ENCODE data around the gene RPL10L. TPM values are rescaled to one million over a fixed set of nuclear protein-coding genes. Genes with fewer than 3 reads are reported as not detected.

RPL10L gene
- not detected in 2 replicates for polyA plus RNA-seq (2011; rRNA removed)
- not detected in 2 replicates for polyA plus RNA-seq (2012; cell fraction: cytosol; rRNA removed)
- not detected in 2 replicates for polyA plus RNA-seq (2012; cell fraction: nucleus; rRNA removed)
- polyA plus RNA-seq (2017; fragmentation: RNase III; extraction: RNeasy Plus Mini Kit Qiagen cat#74134 plus additional on column Dnase treatment), result not detected in 3 replicates
- not detected in 2 replicates for polyA minus RNA-seq (2011; rRNA and poly(A)+ RNA removed)

DNA sequence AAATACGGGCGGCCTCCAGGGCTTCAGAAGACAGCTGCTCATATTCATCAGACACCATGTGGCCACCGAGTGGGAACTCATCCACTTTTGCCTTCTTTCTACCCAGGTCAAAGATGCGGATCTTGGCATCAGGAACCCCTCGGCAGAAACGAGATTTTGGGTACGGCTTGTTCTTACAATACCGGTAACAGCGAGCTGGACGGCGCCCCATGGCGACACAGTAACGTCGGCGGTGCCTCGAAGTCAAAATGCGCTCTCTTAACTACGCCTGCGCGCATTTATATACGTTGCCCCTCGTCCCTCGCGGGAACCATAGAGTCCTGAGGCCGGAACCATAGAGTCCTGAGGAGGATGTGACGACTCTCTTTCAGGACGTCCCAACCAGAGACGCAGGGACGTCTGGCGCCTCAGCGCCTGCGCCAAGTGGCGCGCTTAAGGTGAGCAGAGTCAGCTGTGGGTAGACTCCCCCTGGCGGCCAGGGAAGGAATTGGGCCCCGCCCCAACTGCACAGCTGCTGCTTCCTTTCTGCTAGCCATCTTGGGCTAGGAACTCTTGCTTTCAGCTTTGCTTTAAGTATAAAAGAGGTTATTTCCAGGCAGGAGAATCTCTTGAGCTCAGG, at the start of gene RPL10L:
Gene RPL10L, minus strand, starts transcription at position 256 of the 619 bp plus-strand sequence. Its CDS starts 45 bp downstream, at position 211.
- DNase-seq (ENCODE audit: low read depth in 1 of 2, low spot score in 1 of 2), result peak in 1 of 2 experiments; percentile 23
- 76% methylated on average over 36 of the region's 36 CpGs for WGBS (ENCODE audit: missing lambda C conversion rate)
- Histone ChIP-seq H3K4me1 (no peaks in the 10 kb centered on the region), H3K4me2 (no peak within 1 kb of the TSS), H3K9me3 (no peaks in the 10 kb centered on the region), H3K27ac (no peak within 1 kb of the TSS), H3K4me3 (no peak within 1 kb of the TSS)
- no peak for FAIRE-seq
- ATAC-seq, result peak in 1 of 2 experiments; percentile 60; a peak in 2 of 6 replicates
- no peak for TF ChIP-seq RCOR1 (IDR thresholded peaks at IDR 0.05; ENCODE audit: low read depth, low read length)
- TF ChIP-seq SREBF2 (IDR thresholded peaks at IDR 0.05), result no peak
- no peak for TF ChIP-seq POLR2AphosphoS2 (conservative IDR thresholded peaks at IDR 0.05; ENCODE audit: low read length)
- TF ChIP-seq RAD21 (conservative IDR thresholded peaks at IDR 0.05 in 1 of 2, IDR thresholded peaks at IDR 0.05 in 1 of 2), result 0 out of 5 replicates have a peak, but pooled peaks of 1 of the 2 experiments have one; percentile 12
- ChIA-PET CTCF (no interaction called here), POLR2A (no interaction called here)

DNA sequence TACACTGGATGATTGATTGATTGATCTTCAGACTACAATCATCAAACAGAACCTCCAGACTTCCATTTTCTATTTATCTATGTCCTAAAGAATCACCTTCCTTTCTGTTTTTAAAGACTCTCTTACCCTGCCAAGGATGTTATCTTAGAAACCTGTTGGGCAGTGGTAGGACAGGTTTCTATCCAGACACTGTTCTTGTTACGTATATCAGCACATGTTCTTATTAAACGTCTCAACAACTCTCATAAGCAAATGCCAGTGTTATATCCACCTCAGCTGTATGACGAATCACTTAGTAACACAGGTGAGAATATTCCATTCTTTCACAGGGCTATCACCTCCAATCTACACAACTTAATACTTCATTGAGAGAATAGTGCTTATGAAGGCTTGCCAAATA, 40.2 kb upstream of the RPL10L start:
- Histone ChIP-seq H3K4me2 (no peak overlapping the region), H3K27ac (no peak overlapping the region), H3K4me1 (no peaks in the 10 kb centered on the region), H3K9me3 (no peaks in the 10 kb centered on the region), H3K4me3 (no peak overlapping the region)
- ChIA-PET POLR2A (no interaction called here), CTCF (no interaction called here)
- ATAC-seq, result no peak
- no peak for TF ChIP-seq NR3C1 (IDR thresholded peaks at IDR 0.05)
- TF ChIP-seq CEBPB (IDR thresholded peaks at IDR 0.05), result no peak
- no peak for TF ChIP-seq CBX2 (IDR thresholded peaks at IDR 0.05; ENCODE audit: borderline replicate concordance, low read depth)
- no peak for TF ChIP-seq HDAC2 (IDR thresholded peaks at IDR 0.05)
- no peak for TF ChIP-seq EHF (CRISPR knock-in tag; IDR thresholded peaks at IDR 0.05)
- FAIRE-seq, result no peak
- no peak for DNase-seq (ENCODE audit: low read depth in 1 of 2, low spot score in 1 of 2)
- WGBS (ENCODE audit: missing lambda C conversion rate), result 23% methylated on average over 3 of the region's 3 CpGs

DNA sequence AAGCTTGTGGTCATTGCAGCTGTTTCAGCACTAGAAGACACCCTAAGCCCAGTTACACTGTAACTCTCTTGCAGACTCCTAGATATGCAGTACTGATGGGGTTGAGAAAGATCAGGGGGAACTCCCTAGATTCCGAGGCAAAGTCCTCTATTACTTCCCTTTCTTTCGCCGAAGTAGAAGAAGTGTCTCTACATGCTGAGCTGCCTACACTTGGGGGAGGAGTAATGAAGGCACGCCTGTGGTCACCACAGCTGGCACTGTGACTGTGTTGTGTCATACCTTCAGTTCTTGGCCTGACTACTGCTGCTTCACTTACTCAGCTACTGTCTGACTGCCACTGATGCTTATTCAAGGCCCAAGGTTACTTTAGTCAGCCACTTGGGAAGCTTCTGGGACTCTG, 35.1 kb upstream of the RPL10L start:
- ATAC-seq (no peak), DNase-seq (ENCODE audit: low read depth in 1 of 2, low spot score in 1 of 2) (no peak), FAIRE-seq (no peak)
- WGBS (ENCODE audit: missing lambda C conversion rate), result 58% methylated on average over 4 of the region's 4 CpGs
- Histone ChIP-seq H3K9me3 (no peaks in the 10 kb centered on the region), H3K4me3 (no peak overlapping the region), H3K4me1 (no peaks in the 10 kb centered on the region), H3K27ac (no peak overlapping the region), H3K4me2 (no peak overlapping the region)
- ChIA-PET POLR2A (no interaction called here), CTCF (no interaction called here)
- TF ChIP-seq, protein P1, sequence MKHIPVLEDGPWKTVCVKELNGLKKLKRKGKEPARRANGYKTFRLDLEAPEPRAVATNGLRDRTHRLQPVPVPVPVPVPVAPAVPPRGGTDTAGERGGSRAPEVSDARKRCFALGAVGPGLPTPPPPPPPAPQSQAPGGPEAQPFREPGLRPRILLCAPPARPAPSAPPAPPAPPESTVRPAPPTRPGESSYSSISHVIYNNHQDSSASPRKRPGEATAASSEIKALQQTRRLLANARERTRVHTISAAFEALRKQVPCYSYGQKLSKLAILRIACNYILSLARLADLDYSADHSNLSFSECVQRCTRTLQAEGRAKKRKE (CRISPR knock-in tag; IDR thresholded peaks at IDR 0.05; ENCODE audit: low read depth), result no peak
- TF ChIP-seq PHF8 (IDR thresholded peaks at IDR 0.05; ENCODE audit: borderline replicate concordance, low read depth) (no peak), NFE2L2 (conservative IDR thresholded peaks at IDR 0.05; ENCODE audit: low read length) (no peak), POLR2A (IDR thresholded peaks at IDR 0.05; ENCODE audit: low read length) (no peak), MAFK (IDR thresholded peaks at IDR 0.05; ENCODE audit: partially characterized antibody) (no peak), JUN (IDR thresholded peaks at IDR 0.05) (no peak), HOXA7 (CRISPR knock-in tag; IDR thresholded peaks at IDR 0.05) (no peak)
- TF ChIP-seq, protein P2, sequence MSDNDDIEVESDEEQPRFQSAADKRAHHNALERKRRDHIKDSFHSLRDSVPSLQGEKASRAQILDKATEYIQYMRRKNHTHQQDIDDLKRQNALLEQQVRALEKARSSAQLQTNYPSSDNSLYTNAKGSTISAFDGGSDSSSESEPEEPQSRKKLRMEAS (IDR thresholded peaks at IDR 0.05), result no peak
- TF ChIP-seq, protein P3, sequence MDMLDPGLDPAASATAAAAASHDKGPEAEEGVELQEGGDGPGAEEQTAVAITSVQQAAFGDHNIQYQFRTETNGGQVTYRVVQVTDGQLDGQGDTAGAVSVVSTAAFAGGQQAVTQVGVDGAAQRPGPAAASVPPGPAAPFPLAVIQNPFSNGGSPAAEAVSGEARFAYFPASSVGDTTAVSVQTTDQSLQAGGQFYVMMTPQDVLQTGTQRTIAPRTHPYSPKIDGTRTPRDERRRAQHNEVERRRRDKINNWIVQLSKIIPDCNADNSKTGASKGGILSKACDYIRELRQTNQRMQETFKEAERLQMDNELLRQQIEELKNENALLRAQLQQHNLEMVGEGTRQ (IDR thresholded peaks at IDR 0.05), result no peak
- TF ChIP-seq, protein P4, sequence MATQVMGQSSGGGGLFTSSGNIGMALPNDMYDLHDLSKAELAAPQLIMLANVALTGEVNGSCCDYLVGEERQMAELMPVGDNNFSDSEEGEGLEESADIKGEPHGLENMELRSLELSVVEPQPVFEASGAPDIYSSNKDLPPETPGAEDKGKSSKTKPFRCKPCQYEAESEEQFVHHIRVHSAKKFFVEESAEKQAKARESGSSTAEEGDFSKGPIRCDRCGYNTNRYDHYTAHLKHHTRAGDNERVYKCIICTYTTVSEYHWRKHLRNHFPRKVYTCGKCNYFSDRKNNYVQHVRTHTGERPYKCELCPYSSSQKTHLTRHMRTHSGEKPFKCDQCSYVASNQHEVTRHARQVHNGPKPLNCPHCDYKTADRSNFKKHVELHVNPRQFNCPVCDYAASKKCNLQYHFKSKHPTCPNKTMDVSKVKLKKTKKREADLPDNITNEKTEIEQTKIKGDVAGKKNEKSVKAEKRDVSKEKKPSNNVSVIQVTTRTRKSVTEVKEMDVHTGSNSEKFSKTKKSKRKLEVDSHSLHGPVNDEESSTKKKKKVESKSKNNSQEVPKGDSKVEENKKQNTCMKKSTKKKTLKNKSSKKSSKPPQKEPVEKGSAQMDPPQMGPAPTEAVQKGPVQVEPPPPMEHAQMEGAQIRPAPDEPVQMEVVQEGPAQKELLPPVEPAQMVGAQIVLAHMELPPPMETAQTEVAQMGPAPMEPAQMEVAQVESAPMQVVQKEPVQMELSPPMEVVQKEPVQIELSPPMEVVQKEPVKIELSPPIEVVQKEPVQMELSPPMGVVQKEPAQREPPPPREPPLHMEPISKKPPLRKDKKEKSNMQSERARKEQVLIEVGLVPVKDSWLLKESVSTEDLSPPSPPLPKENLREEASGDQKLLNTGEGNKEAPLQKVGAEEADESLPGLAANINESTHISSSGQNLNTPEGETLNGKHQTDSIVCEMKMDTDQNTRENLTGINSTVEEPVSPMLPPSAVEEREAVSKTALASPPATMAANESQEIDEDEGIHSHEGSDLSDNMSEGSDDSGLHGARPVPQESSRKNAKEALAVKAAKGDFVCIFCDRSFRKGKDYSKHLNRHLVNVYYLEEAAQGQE (IDR thresholded peaks at IDR 0.05), result no peak
